Forelimb muscle (tissue), 1 donor: ENCODE results near the gene MECR. TPM values are rescaled to one million over a fixed set of nuclear protein-coding genes. Genes with fewer than 3 reads are reported as not detected.

ENCODE experiments used
- DNase-seq: peaks from one replicate; pipeline ENCODE4 v3.0.0-alpha.2; 2013; ENCODE audit warnings: low read depth
- polyA plus RNA-seq: library from polyadenylated mRNA; unstranded; fragments of 120-200 nt; gene quantifications from one replicate; pipeline ENCODE4 v1.2.1, GENCODE V29; 2013; ENCODE audit not compliant: insufficient read length

MECR gene
- 21.5 TPM for polyA plus RNA-seq

GRCh38 chr1:29230553-29231378 lies at the start of gene MECR:
TSS of gene MECR (minus strand) at chr1:29230934. CDS start at chr1:29230906, 28 bp downstream.
- peak; percentile 51 for DNase-seq

- DNase-seq = no peak
These were observed 49.2 kb upstream of the MECR start for GRCh38 chr1:29279951-29280391.

- no peak for DNase-seq
These were observed 48.7 kb upstream of the MECR start for GRCh38 chr1:29279406-29279805.

GRCh38 chr1:29278124-29278523 lies 47.4 kb upstream of the MECR start:
- DNase-seq = no peak

GRCh38 chr1:29275435-29275834 lies 44.7 kb upstream of the MECR start:
- DNase-seq = no peak

- DNase-seq = no peak
These were observed 41.6 kb upstream of the MECR start for GRCh38 chr1:29272147-29272907.

GRCh38 chr1:29271724-29272123 lies 41.0 kb upstream of the MECR start:
- no peak for DNase-seq

- no peak for DNase-seq
These were observed 40.3 kb upstream of the MECR start for GRCh38 chr1:29270929-29271521.

- peak; percentile 41 for DNase-seq
These were observed 38.6 kb upstream of the MECR start for GRCh38 chr1:29269382-29269781.

- no peak for DNase-seq
These were observed 36.8 kb upstream of the MECR start for GRCh38 chr1:29267321-29268070.

- DNase-seq = no peak
These were observed 36.2 kb upstream of the MECR start for GRCh38 chr1:29266912-29267311.

GRCh38 chr1:29264773-29265389 lies 34.1 kb upstream of the MECR start:
- no peak for DNase-seq

GRCh38 chr1:29260531-29260930 lies 29.8 kb upstream of the MECR start:
- DNase-seq = no peak

- DNase-seq = no peak
These were observed 29.2 kb upstream of the MECR start for GRCh38 chr1:29259802-29260441.

- no peak for DNase-seq
These were observed 28.5 kb upstream of the MECR start for GRCh38 chr1:29258976-29259801.

GRCh38 chr1:29258189-29258975 lies 27.6 kb upstream of the MECR start:
- DNase-seq = no peak

GRCh38 chr1:29256979-29257804 lies 26.5 kb upstream of the MECR start:
- no peak for DNase-seq

- DNase-seq = no peak
These were observed 25.7 kb upstream of the MECR start for GRCh38 chr1:29256394-29256793.
